Muscle layer of duodenum (tissue), 2 donors: ENCODE measurements around the gene CCDC50.

Source experiments
- H3K27ac ChIP-seq: one replicate; pipeline ENCODE4 v1.7.0; 2013; ENCODE audit warnings: mild to moderate bottlenecking, low read length
- H3K27me3 ChIP-seq: one replicate; pipeline ENCODE4 v1.7.0; 2013; ENCODE audit warnings: low read depth, mild to moderate bottlenecking, control low read depth, low read length
- H3K36me3 ChIP-seq, 2 donors: one replicate each; pipeline ENCODE4 v1.7.0; 2013; ENCODE audit warnings: low read length in 2 of 2, control low read depth in 1 of 2, mild to moderate bottlenecking in 1 of 2; ENCODE audit not compliant: insufficient read depth in 2 of 2, control insufficient read depth in 1 of 2
- H3K4me1 ChIP-seq, 2 donors: one replicate each; pipeline ENCODE4 v1.7.0; 2013; ENCODE audit warnings: low read length in 2 of 2, mild to moderate bottlenecking in 2 of 2, control low read depth in 1 of 2, moderate library complexity in 1 of 2; ENCODE audit not compliant: insufficient read depth in 2 of 2, control insufficient read depth in 1 of 2
- H3K4me3 ChIP-seq, 2 donors: one replicate each; pipeline ENCODE4 v1.7.0; 2013; ENCODE audit warnings: low read length in 2 of 2, low read depth in 1 of 2, mild to moderate bottlenecking in 1 of 2
- H3K9me3 ChIP-seq, 2 donors: one replicate each; pipeline ENCODE4 v1.7.0; 2013; ENCODE audit warnings: low read length in 2 of 2, control low read depth in 1 of 2, mild to moderate bottlenecking in 1 of 2; ENCODE audit not compliant: control insufficient read depth in 1 of 2
- donor health status: healthy.

CCDC50 gene

GRCh38 chr3:191381303-191381702, 52.1 kb downstream of the CCDC50 start:
- Histone ChIP-seq H3K4me3 (no peak overlapping the region), H3K36me3 (peaks cover 14 to 30% of the 10 kb centered on the region in 2 donors), H3K27ac (no peak overlapping the region), H3K27me3 (no peaks in the 10 kb centered on the region), H3K4me1 (peaks cover 5 to 23% of the 10 kb centered on the region in 2 donors), H3K9me3 (no peaks in the 10 kb centered on the region)

- no peak overlapping the region for H3K4me3 ChIP-seq
- H3K27ac ChIP-seq = no peak overlapping the region
- no peaks in the 10 kb centered on the region for H3K27me3 ChIP-seq
- H3K4me1 ChIP-seq = peaks cover 0 to 11% of the 10 kb centered on the region in 2 donors
- peaks cover 14 to 30% of the 10 kb centered on the region in 2 donors for H3K36me3 ChIP-seq
- H3K9me3 ChIP-seq = no peaks in the 10 kb centered on the region
Observed at GRCh38 chr3:191382661-191383060, 53.5 kb downstream of the CCDC50 start.

- H3K4me3 ChIP-seq = no peak overlapping the region
- no peaks in the 10 kb centered on the region for H3K9me3 ChIP-seq
- H3K36me3 ChIP-seq = peaks cover 14 to 30% of the 10 kb centered on the region in 2 donors
- no peaks in the 10 kb centered on the region for H3K27me3 ChIP-seq
- H3K4me1 ChIP-seq = peaks cover 0 to 6% of the 10 kb centered on the region in 2 donors
- H3K27ac ChIP-seq = no peak overlapping the region
Observed at GRCh38 chr3:191383124-191383523, 53.9 kb downstream of the CCDC50 start.

GRCh38 chr3:191385101-191385500, 55.9 kb downstream of the CCDC50 start:
- no peaks in the 10 kb centered on the region for H3K9me3 ChIP-seq
- no peaks in the 10 kb centered on the region for H3K4me1 ChIP-seq
- no peaks in the 10 kb centered on the region for H3K27me3 ChIP-seq
- no peak overlapping the region for H3K4me3 ChIP-seq
- H3K27ac ChIP-seq = no peak overlapping the region
- H3K36me3 ChIP-seq = peaks cover 16 to 40% of the 10 kb centered on the region in 2 donors

- no peak overlapping the region for H3K27ac ChIP-seq
- H3K27me3 ChIP-seq = no peaks in the 10 kb centered on the region
- no peaks in the 10 kb centered on the region for H3K4me1 ChIP-seq
- H3K4me3 ChIP-seq = no peak overlapping the region
- H3K36me3 ChIP-seq = peaks cover 15 to 27% of the 10 kb centered on the region in 2 donors
- no peaks in the 10 kb centered on the region for H3K9me3 ChIP-seq
Observed at GRCh38 chr3:191387441-191388077, 58.4 kb downstream of the CCDC50 start.

- Histone ChIP-seq H3K4me1 (no peaks in the 10 kb centered on the region), H3K4me3 (no peak overlapping the region), H3K27me3 (no peaks in the 10 kb centered on the region), H3K27ac (no peak overlapping the region), H3K9me3 (no peaks in the 10 kb centered on the region), H3K36me3 (peaks cover 12 to 24% of the 10 kb centered on the region in 2 donors)
Observed at GRCh38 chr3:191388823-191389222, 59.6 kb downstream of the CCDC50 start.

GRCh38 chr3:191390580-191390979, 61.4 kb downstream of the CCDC50 start:
- Histone ChIP-seq H3K4me3 (no peak overlapping the region), H3K36me3 (peaks cover 13 to 24% of the 10 kb centered on the region in 2 donors), H3K4me1 (no peaks in the 10 kb centered on the region), H3K27ac (no peak overlapping the region), H3K27me3 (no peaks in the 10 kb centered on the region), H3K9me3 (no peaks in the 10 kb centered on the region)

GRCh38 chr3:191391861-191392808, 62.9 kb downstream of the CCDC50 start:
- H3K9me3 ChIP-seq = no peaks in the 10 kb centered on the region
- no peaks in the 10 kb centered on the region for H3K27me3 ChIP-seq
- no peak overlapping the region for H3K27ac ChIP-seq
- H3K4me1 ChIP-seq = no peaks in the 10 kb centered on the region
- H3K4me3 ChIP-seq = no peak overlapping the region
- H3K36me3 ChIP-seq = peaks cover 19 to 28% of the 10 kb centered on the region in 2 donors

GRCh38 chr3:191393146-191393545, 64.0 kb downstream of the CCDC50 start:
- Histone ChIP-seq H3K4me3 (no peak overlapping the region), H3K9me3 (no peaks in the 10 kb centered on the region), H3K4me1 (no peaks in the 10 kb centered on the region), H3K27ac (no peak overlapping the region), H3K27me3 (no peaks in the 10 kb centered on the region), H3K36me3 (peaks cover 19 to 28% of the 10 kb centered on the region in 2 donors)

GRCh38 chr3:191397771-191398170, 68.6 kb downstream of the CCDC50 start:
- Histone ChIP-seq H3K27ac (no peak overlapping the region), H3K27me3 (no peaks in the 10 kb centered on the region), H3K9me3 (no peaks in the 10 kb centered on the region), H3K4me1 (no peaks in the 10 kb centered on the region), H3K36me3 (peaks cover 7 to 13% of the 10 kb centered on the region in 2 donors), H3K4me3 (no peak overlapping the region)

- H3K27ac ChIP-seq = no peak overlapping the region
Observed at GRCh38 chr3:191398607-191399006, 69.4 kb downstream of the CCDC50 start.

More at GRCh38 chr3:191398607-191399006, 69.4 kb downstream of the CCDC50 start:
- Histone ChIP-seq H3K4me1 (no peaks in the 10 kb centered on the region), H3K4me3 (no peak overlapping the region), H3K27me3 (no peaks in the 10 kb centered on the region), H3K9me3 (no peaks in the 10 kb centered on the region), H3K36me3 (peaks cover 7 to 9% of the 10 kb centered on the region in 2 donors)
